PFSK-1 (cell line): Measurements from ENCODE around the gene GRIK1.

ENCODE experiments used
- FOXP2 ChIP-seq: optimal IDR thresholded peaks from 2 replicates; pipeline ENCODE3; 2011; ENCODE audit warnings: borderline replicate concordance, control low read depth, inconsistent platforms; ENCODE audit not compliant: insufficient read depth; ENCODE audit errors: extremely low read length, extremely low read depth
- TAF1 ChIP-seq: IDR thresholded peaks from 2 replicates; pipeline ENCODE4 v1.6.1; 2012; ENCODE audit warnings: low read length, control low read depth, borderline replicate concordance; ENCODE audit not compliant: insufficient read depth

DNA sequence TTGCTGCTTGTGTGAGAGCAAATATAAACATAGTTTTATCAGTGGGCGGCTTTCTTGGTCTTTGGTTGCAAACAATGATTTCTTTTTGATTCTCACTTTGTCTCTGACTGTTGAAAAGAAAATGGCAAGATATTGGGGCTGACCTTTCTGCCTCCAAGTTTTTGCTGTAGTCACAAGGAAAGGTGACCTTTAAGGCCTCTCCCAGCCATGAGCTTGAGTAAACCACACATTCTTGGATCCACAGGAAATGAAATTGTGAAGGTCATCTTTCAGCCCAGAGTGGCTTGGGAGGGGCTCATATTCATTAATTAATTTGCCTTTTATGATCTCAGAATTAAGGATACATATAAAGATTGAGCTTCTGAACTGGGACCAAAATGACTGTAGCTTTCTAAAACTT lies 399.5 kb downstream of the GRIK1 start:
- TF ChIP-seq TAF1 (no peak), FOXP2 (no peak)
